ENCODE results near the gene PTPN2.
"Not testable (repeated sequence)": the region's sequence is repeated elsewhere in the genome, so short reads cannot be mapped to it uniquely, and the experiment has no call there.

PTPN2 gene

GRCh38 chr18:12770469-12771219 lies 113.4 kb downstream of the PTPN2 start:
- no peak for DNase-seq

GRCh38 chr18:12769644-12770440 lies 114.2 kb downstream of the PTPN2 start:
- DNase-seq, result no peak

- no peak for DNase-seq
Observed at GRCh38 chr18:12769136-12769535, 114.9 kb downstream of the PTPN2 start.

- peak; percentile 41 for DNase-seq
Observed at GRCh38 chr18:12768625-12769024, 115.4 kb downstream of the PTPN2 start.

GRCh38 chr18:12767580-12768155 lies 116.4 kb downstream of the PTPN2 start:
- no peak for DNase-seq

GRCh38 chr18:12766986-12767433 lies 117.0 kb downstream of the PTPN2 start:
- DNase-seq, result no peak

- DNase-seq, result no peak
Observed at GRCh38 chr18:12765586-12765985, 118.5 kb downstream of the PTPN2 start.

GRCh38 chr18:12765126-12765525 lies 118.9 kb downstream of the PTPN2 start:
- DNase-seq, result no peak

GRCh38 chr18:12758566-12758965 lies 125.5 kb downstream of the PTPN2 start:
- not testable (repeated sequence) for DNase-seq

- DNase-seq, result not testable (repeated sequence)
Observed at GRCh38 chr18:12756619-12757239, 127.3 kb downstream of the PTPN2 start.

GRCh38 chr18:12755606-12756005 lies 128.4 kb downstream of the PTPN2 start:
- DNase-seq, result not testable (repeated sequence)

- DNase-seq, result no peak
Observed at GRCh38 chr18:12754511-12754910, 129.5 kb downstream of the PTPN2 start.

- DNase-seq, result no peak
Observed at GRCh38 chr18:12751891-12752290, 132.1 kb downstream of the PTPN2 start.

- no peak for DNase-seq
Observed at GRCh38 chr18:12751503-12751884, 132.5 kb downstream of the PTPN2 start.

- DNase-seq, result no peak
Observed at GRCh38 chr18:12750715-12751502, 133.1 kb downstream of the PTPN2 start.

- peak; percentile 67 for DNase-seq
Observed at GRCh38 chr18:12750076-12750714, 133.8 kb downstream of the PTPN2 start.

GRCh38 chr18:12749121-12749520 lies 134.9 kb downstream of the PTPN2 start:
- no peak for DNase-seq

- peak; percentile 61 for DNase-seq
Observed at GRCh38 chr18:12748671-12749070, 135.4 kb downstream of the PTPN2 start.

GRCh38 chr18:12747530-12748315 lies 136.3 kb downstream of the PTPN2 start:
- DNase-seq, result peak; percentile 60

GRCh38 chr18:12745095-12745795 lies 138.8 kb downstream of the PTPN2 start:
- peak; percentile 83 for DNase-seq
